Lung (tissue), 12 donors: Measurements from ENCODE around the gene GRK6. TPM values are rescaled to one million over a fixed set of nuclear protein-coding genes. Genes with fewer than 3 reads are reported as not detected.

ENCODE experiments used
- ATAC-seq: fragments of 200-7000 bp; cut with Tn5 transposase; one replicate; pipeline ENCODE4 v1.9.1; 2020; ENCODE audit warnings: moderate number of reproducible peaks; ENCODE audit not compliant: insufficient read depth, low FRiP score
- DNase-seq, 3 donors: peaks; one replicate each; pipeline ENCODE4 v3.0.0-alpha.2; 2013 to 2017
- H3K27ac ChIP-seq, 2 donors: one replicate each; pipeline ENCODE4 v1.5.1; 2013; ENCODE audit warnings: mild to moderate bottlenecking in 2 of 2, moderate library complexity in 2 of 2, control low read depth in 1 of 2, inconsistent platforms in 1 of 2, low read depth in 1 of 2, low read length in 1 of 2
- H3K27me3 ChIP-seq, 3 donors: one replicate each; pipeline ENCODE4 v1.5.1; 2013; ENCODE audit warnings: low read length in 2 of 3; ENCODE audit not compliant: control insufficient read depth in 3 of 3, insufficient read depth in 3 of 3
- H3K36me3 ChIP-seq, 4 donors: one replicate each; pipeline ENCODE4 v1.5.1; 2013; ENCODE audit warnings: low read length in 4 of 4, mild to moderate bottlenecking in 1 of 4, moderate library complexity in 1 of 4; ENCODE audit not compliant: control insufficient read depth in 4 of 4, insufficient read depth in 4 of 4
- H3K4me1 ChIP-seq, 5 donors: one replicate each; pipeline ENCODE4 v1.5.1; 2013; ENCODE audit warnings: low read length in 5 of 5, mild to moderate bottlenecking in 2 of 5, moderate library complexity in 1 of 5; ENCODE audit not compliant: control insufficient read depth in 5 of 5, insufficient read depth in 5 of 5
- H3K4me3 ChIP-seq: one replicate; pipeline ENCODE4 v1.5.1; 2013; ENCODE audit warnings: mild to moderate bottlenecking, control low read depth, moderate library complexity
- H3K9ac ChIP-seq, 2 donors: one replicate each; pipeline ENCODE4 v1.5.1; 2013; ENCODE audit warnings: low read length in 2 of 2, control low read depth in 1 of 2; ENCODE audit not compliant: insufficient read depth in 1 of 2
- H3K9me3 ChIP-seq, 4 donors: one replicate each; pipeline ENCODE4 v1.5.1; 2013; ENCODE audit warnings: low read length in 3 of 4, mild to moderate bottlenecking in 1 of 4, moderate library complexity in 1 of 4; ENCODE audit not compliant: control insufficient read depth in 4 of 4, insufficient read depth in 3 of 4
- CTCF ChIP-seq: IDR thresholded peaks from 2 replicates; pipeline ENCODE4 v1.5.1; 2012; ENCODE audit warnings: mild to moderate bottlenecking; ENCODE audit errors: control extremely low read depth, extremely low read depth
- WGBS, 2 donors: extraction: QIAGEN DNeasy Blood & Tissue Kit; methylation state at CpG; one replicate each; pipeline ENCODE4 v1.1.7; 2013; 5-methylcytosine and 5-hydroxymethylcytosine counted together
- polyA plus RNA-seq, 2 donors: library from polyadenylated mRNA; stranded (reverse); fragments of 200-250 nt; gene quantifications; one replicate each; pipeline ENCODE4 v1.2.1, GENCODE V29; 2013
- total RNA-seq, 2 donors: library from RNA; depleted of rRNA in 1 of 2; stranded (reverse); fragments of >200 nt in 1 of 2; gene quantifications; one replicate each; pipeline ENCODE4 v1.2.1, GENCODE V29; 2014 to 2021
- donor health status: control.
- donor health status: control.
- donor health status: Bipolar disorder and iron deficiency.
- donor health status: healthy.
- donor health status: DM: yes; HTN: yes; CAD: no.

GRK6 gene
- total and polyA plus RNA-seq, 4 donors: 20.7 to 68.0 (median 40.3) TPM

- Histone ChIP-seq H3K4me3 (no peak overlapping the region), H3K36me3 (peaks cover 0 to 4% (median under 1%) of the 10 kb centered on the region in 4 donors), H3K27ac (no peak overlapping the region), H3K9ac (no peak overlapping the region), H3K9me3 (no peaks in the 10 kb centered on the region), H3K27me3 (no peaks in the 10 kb centered on the region), H3K4me1 (peaks cover 3 to 38% (median 15%) of the 10 kb centered on the region in 5 donors)
- ATAC-seq: no peak
- no peak for TF ChIP-seq CTCF
- WGBS, 2 donors: 73 to 80% methylated on average over 18 of the region's 18 CpGs
- peak; percentile 52 to 64 (median 55) for DNase-seq
Measured at GRCh38 chr5:177476531-177477233, 50.2 kb downstream of the GRK6 start.

GRCh38 chr5:177477701-177478477, 51.4 kb downstream of the GRK6 start:
- Histone ChIP-seq H3K27ac (no peak overlapping the region), H3K9ac (no peak overlapping the region)

GRCh38 chr5:177478711-177479646, 52.5 kb downstream of the GRK6 start:
- ATAC-seq (peak; percentile 52), DNase-seq (peak; percentile 82 to 91 (median 87))
- no peaks in the 10 kb centered on the region for H3K27me3 ChIP-seq
- WGBS, 2 donors: 30 to 32% methylated on average over 18 of the region's 18 CpGs
- H3K36me3 ChIP-seq: peaks cover 0 to 20% (median 3%) of the 10 kb centered on the region in 4 donors
- no peaks in the 10 kb centered on the region for H3K9me3 ChIP-seq
- no peak overlapping the region for H3K9ac ChIP-seq
- H3K4me3 ChIP-seq: no peak overlapping the region
- peaks cover 3 to 30% (median 12%) of the 10 kb centered on the region in 5 donors for H3K4me1 ChIP-seq
- TF ChIP-seq CTCF: no peak
- peak overlapping the region; percentile 55 to 80 for H3K27ac ChIP-seq

More at GRCh38 chr5:177477701-177478477, 51.4 kb downstream of the GRK6 start:
- H3K4me3 ChIP-seq: no peak overlapping the region
- H3K9me3 ChIP-seq: no peaks in the 10 kb centered on the region
- WGBS, 2 donors: 92 to 95% methylated on average over 13 of the region's 13 CpGs
- no peak for TF ChIP-seq CTCF
- H3K36me3 ChIP-seq: peaks cover 0 to 11% (median 2%) of the 10 kb centered on the region in 4 donors
- no peaks in the 10 kb centered on the region for H3K27me3 ChIP-seq
- ATAC-seq (no peak), DNase-seq (no peak)
- H3K4me1 ChIP-seq: peaks cover 3 to 31% (median 13%) of the 10 kb centered on the region in 5 donors
